H9 (cell line): Measurements from ENCODE around the gene CYB5RL. TPM values are rescaled to one million over a fixed set of nuclear protein-coding genes. Genes with fewer than 3 reads are reported as not detected.

Experiments used
- DNase-seq: peaks from one replicate; pipeline ENCODE4 v3.0.0-alpha.2; 2017
- H2AFZ ChIP-seq: one replicate; pipeline ENCODE4 v1.6.1; 2013; ENCODE audit warnings: mild to moderate bottlenecking, low read length, control low read depth, moderate library complexity
- H2AK5ac ChIP-seq: 2 replicates; pipeline ENCODE4 v1.6.1; 2013; ENCODE audit warnings: low read length, control low read depth, mixed read lengths; ENCODE audit not compliant: insufficient read length
- H2BK120ac ChIP-seq: one replicate; pipeline ENCODE4 v1.6.1; 2013; ENCODE audit warnings: low read depth, mild to moderate bottlenecking, low read length, control low read depth, inconsistent platforms; ENCODE audit not compliant: poor library complexity, severe bottlenecking
- H2BK12ac ChIP-seq: 2 replicates; pipeline ENCODE4 v1.6.1; 2013; ENCODE audit warnings: low read length, control low read depth, mixed read lengths, low read depth; ENCODE audit not compliant: insufficient read length
- H2BK15ac ChIP-seq: 2 replicates; pipeline ENCODE4 v1.6.1; 2013; ENCODE audit warnings: low read depth, low read length, control low read depth
- H2BK20ac ChIP-seq: one replicate; pipeline ENCODE4 v1.6.1; 2013; ENCODE audit warnings: low read depth, mild to moderate bottlenecking, low read length, control low read depth, inconsistent platforms; ENCODE audit not compliant: poor library complexity, severe bottlenecking
- H2BK5ac ChIP-seq: 2 replicates; pipeline ENCODE4 v1.6.1; 2013; ENCODE audit warnings: low read length, control low read depth, mixed read lengths; ENCODE audit not compliant: insufficient read length
- H3K14ac ChIP-seq: 2 replicates; pipeline ENCODE4 v1.6.1; 2013; ENCODE audit warnings: low read length, control low read depth; ENCODE audit not compliant: insufficient read depth
- H3K18ac ChIP-seq: 2 replicates; pipeline ENCODE4 v1.6.1; 2013; ENCODE audit warnings: low read depth, mild to moderate bottlenecking, mixed read lengths, low read length, control low read depth; ENCODE audit not compliant: insufficient read length
- H3K23ac ChIP-seq: 2 replicates; pipeline ENCODE4 v1.6.1; 2013; ENCODE audit warnings: low read length, control low read depth, mixed read lengths, low read depth; ENCODE audit not compliant: insufficient read length
- H3K23me2 ChIP-seq: 2 replicates; pipeline ENCODE4 v1.6.1; 2013; ENCODE audit warnings: low read depth, mild to moderate bottlenecking, mixed read lengths, low read length, control low read depth; ENCODE audit not compliant: insufficient read length, poor library complexity, severe bottlenecking
- H3K27ac ChIP-seq: 2 replicates; pipeline ENCODE4 v1.5.1; 2013; ENCODE audit warnings: low read length, control low read depth, mixed read lengths, low read depth; ENCODE audit not compliant: insufficient read length
- H3K27me3 ChIP-seq: 2 replicates; pipeline ENCODE4 v1.6.1; 2013; ENCODE audit warnings: low read length, control low read depth, inconsistent platforms; ENCODE audit not compliant: insufficient read depth
- H3K4ac ChIP-seq: 2 replicates; pipeline ENCODE4 v1.6.1; 2013; ENCODE audit warnings: low read depth, mild to moderate bottlenecking, control low read depth, inconsistent platforms, low read length, moderate library complexity
- H3K4me1 ChIP-seq: 2 replicates; pipeline ENCODE4 v1.6.1; 2013; ENCODE audit warnings: low read length, control low read depth, inconsistent platforms; ENCODE audit not compliant: insufficient read depth
- H3K4me2 ChIP-seq: 2 replicates; pipeline ENCODE4 v1.6.1; 2013; ENCODE audit warnings: low read length, control low read depth, mixed read lengths; ENCODE audit not compliant: insufficient read length, insufficient read depth
- H3K56ac ChIP-seq: 2 replicates; pipeline ENCODE4 v1.6.1; 2013; ENCODE audit warnings: low read depth, mild to moderate bottlenecking, mixed read lengths, low read length, control low read depth; ENCODE audit not compliant: insufficient read length
- H3K79me1 ChIP-seq: 2 replicates; pipeline ENCODE4 v1.6.1; 2013; ENCODE audit warnings: low read depth, mild to moderate bottlenecking, moderate library complexity, low read length, control low read depth, inconsistent platforms; ENCODE audit not compliant: insufficient read depth, poor library complexity, severe bottlenecking
- H3K79me2 ChIP-seq: 2 replicates; pipeline ENCODE4 v1.6.1; 2013; ENCODE audit warnings: low read length, control low read depth, inconsistent platforms; ENCODE audit not compliant: insufficient read depth
- H3K9ac ChIP-seq: 2 replicates; pipeline ENCODE4 v1.6.1; 2013; ENCODE audit warnings: low read length, control low read depth, mixed read lengths; ENCODE audit not compliant: insufficient read length; ENCODE audit errors: extremely low read depth
- H3K9me3 ChIP-seq: one replicate; pipeline ENCODE4 v1.6.1; 2013; ENCODE audit warnings: low read depth, low read length, inconsistent platforms; ENCODE audit not compliant: control insufficient read depth
- H3T11ph ChIP-seq: one replicate; pipeline ENCODE4 v1.6.1; 2013; ENCODE audit warnings: mild to moderate bottlenecking, low read length, control low read depth, inconsistent platforms
- H4K20me1 ChIP-seq: one replicate; pipeline ENCODE4 v1.6.1; 2013; ENCODE audit not compliant: control insufficient read depth, insufficient read length, insufficient read depth
- H4K5ac ChIP-seq: 2 replicates; pipeline ENCODE4 v1.6.1; 2013; ENCODE audit warnings: low read depth, mild to moderate bottlenecking, mixed read lengths, low read length, control low read depth; ENCODE audit not compliant: insufficient read length
- H4K8ac ChIP-seq: replicated peaks from 2 replicates; pipeline ENCODE4 v1.6.1; 2013; ENCODE audit warnings: low read length, control low read depth, mixed read lengths, low read depth; ENCODE audit not compliant: insufficient read length
- H4K91ac ChIP-seq: 2 replicates; pipeline ENCODE4 v1.6.1; 2013; ENCODE audit warnings: low read depth, mild to moderate bottlenecking, moderate library complexity, mixed read lengths, low read length, control low read depth; ENCODE audit not compliant: insufficient read length
- H3K27ac Mint-ChIP-seq, 3 experiments: 2 replicates in 2 of 3; 3 replicates in 1 of 3; pipeline ENCODE4 v1.8.0; 2020 to 2021; ENCODE audit warnings: mixed read lengths in 3 of 3, mild to moderate bottlenecking in 1 of 3, moderate library complexity in 1 of 3
- H3K27me3 Mint-ChIP-seq: 2 replicates; pipeline ENCODE4 v1.8.0; 2021; ENCODE audit warnings: low read depth, mild to moderate bottlenecking, moderate library complexity, mixed read lengths
- H3K36me3 Mint-ChIP-seq, 3 experiments: 2 replicates in 2 of 3; 3 replicates in 1 of 3; pipeline ENCODE4 v1.8.0; 2020 to 2021; ENCODE audit warnings: low read depth in 3 of 3, mixed read lengths in 3 of 3; ENCODE audit not compliant: insufficient read depth in 1 of 3
- H3K4me1 Mint-ChIP-seq, 2 experiments: 2 replicates each; pipeline ENCODE4 v1.8.0; 2020; ENCODE audit warnings: mixed read lengths in 2 of 2
- H3K4me3 Mint-ChIP-seq, 2 experiments: 2 replicates in 1 of 2; 3 replicates in 1 of 2; pipeline ENCODE4 v1.8.0; 2020 to 2021; ENCODE audit warnings: mild to moderate bottlenecking in 2 of 2, mixed read lengths in 2 of 2, moderate library complexity in 1 of 2
- H3K9me3 Mint-ChIP-seq, 2 experiments: 2 replicates in 1 of 2; 3 replicates in 1 of 2; pipeline ENCODE4 v1.8.0; 2020; ENCODE audit warnings: mild to moderate bottlenecking in 2 of 2, mixed read lengths in 2 of 2, moderate library complexity in 1 of 2
- WGBS: extraction: QIAGEN DNeasy Blood & Tissue Kit; methylation state at CpG from one replicate; pipeline ENCODE4 v1.1.7; 2013; ENCODE audit warnings: missing lambda C conversion rate, low lambda C conversion rate, mixed read lengths; ENCODE audit not compliant: insufficient read length; ENCODE audit errors: extremely low coverage; 5-methylcytosine and 5-hydroxymethylcytosine counted together
- total RNA-seq: library from RNA; stranded (reverse); gene quantifications from 2 replicates; pipeline ENCODE4 v1.2.1, GENCODE V29; 2021
- TF ChIP-seq, protein P1 (sequence below): fragments of 200-600 bp; sonication (generic); conservative IDR thresholded peaks from 3 replicates; pipeline ENCODE4 v1.8.0; 2021; ENCODE audit warnings: antibody characterized with exemption, mild to moderate bottlenecking

Gene CYB5RL
- total RNA-seq, 1 experiment from 2014 or later = 12.6 TPM

DNA sequence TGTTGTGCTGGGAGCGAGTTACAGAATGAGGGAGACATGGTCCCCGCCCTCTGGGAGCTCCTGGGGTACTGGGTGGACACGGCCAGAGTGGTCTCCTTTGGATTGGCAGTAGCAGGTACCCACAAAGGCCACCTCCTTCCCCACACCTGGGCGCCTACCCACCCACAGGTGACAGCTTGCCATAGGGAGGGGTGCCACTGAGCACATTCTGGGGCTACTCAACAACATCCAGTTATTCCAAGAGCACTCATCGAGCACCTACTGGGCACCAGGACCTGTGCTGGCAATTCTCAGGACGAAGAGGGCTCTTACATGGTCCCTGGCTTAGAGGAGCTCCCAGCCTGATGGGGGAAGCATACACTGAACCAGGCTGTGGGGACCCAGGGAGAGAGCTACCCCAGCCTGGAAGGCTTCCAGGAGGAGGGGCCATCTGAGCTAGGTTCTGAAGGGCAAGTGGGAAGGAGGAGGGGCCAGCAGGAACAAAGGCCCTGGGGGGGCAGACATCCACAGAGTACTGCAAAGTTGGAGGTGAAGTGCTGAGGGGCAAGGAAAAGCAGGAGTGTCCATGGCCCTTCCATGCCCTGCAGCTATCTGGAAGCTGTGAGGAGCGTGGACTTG lies 22.1 kb upstream of the CYB5RL start:
- H3K18ac ChIP-seq = no peak overlapping the region
- H3T11ph ChIP-seq = no peak overlapping the region
- no peak overlapping the region for H2BK20ac ChIP-seq
- no peak overlapping the region for H2AFZ ChIP-seq
- no peak overlapping the region for H4K91ac ChIP-seq
- H3K9me3 ChIP-seq = no peaks in the 10 kb centered on the region
- no CpG with 5 or more reads among the region's 7 CpGs for WGBS
- no peak overlapping the region for H3K27ac ChIP-seq
- H3K4me1 Mint-ChIP-seq = peaks cover 22 to 33% of the 10 kb centered on the region in 2 experiments
- H4K5ac ChIP-seq = no peak overlapping the region
- H2AK5ac ChIP-seq = no peak overlapping the region
- H3K56ac ChIP-seq = no peak overlapping the region
- no peak overlapping the region for H2BK5ac ChIP-seq
- no peak overlapping the region for H3K4me3 Mint-ChIP-seq
- H3K79me1 ChIP-seq = no peaks in the 10 kb centered on the region
- H4K20me1 ChIP-seq = no peaks in the 10 kb centered on the region
- H3K9me3 Mint-ChIP-seq = no peaks in the 10 kb centered on the region
- H3K27ac Mint-ChIP-seq = peak overlapping the region; percentile 34 to 44 (median 42); a peak in 2 of 7 replicates
- H3K9ac ChIP-seq = no peak overlapping the region
- peaks cover 15 to 43% (median 36%) of the 10 kb centered on the region in 3 experiments; a peak in 6 of 7 replicates for H3K36me3 Mint-ChIP-seq
- H3K27me3 ChIP-seq = no peaks in the 10 kb centered on the region
- H3K23ac ChIP-seq = no peak overlapping the region
- no peaks in the 10 kb centered on the region for H3K23me2 ChIP-seq
- H3K4ac ChIP-seq = no peak overlapping the region
- no peaks in the 10 kb centered on the region for H3K79me2 ChIP-seq
- H2BK15ac ChIP-seq = no peak overlapping the region
- no peak for DNase-seq
- H2BK12ac ChIP-seq = no peak overlapping the region
- no peaks in the 10 kb centered on the region for H3K4me1 ChIP-seq
- H3K14ac ChIP-seq = no peak overlapping the region
- TF ChIP-seq, protein P1, sequence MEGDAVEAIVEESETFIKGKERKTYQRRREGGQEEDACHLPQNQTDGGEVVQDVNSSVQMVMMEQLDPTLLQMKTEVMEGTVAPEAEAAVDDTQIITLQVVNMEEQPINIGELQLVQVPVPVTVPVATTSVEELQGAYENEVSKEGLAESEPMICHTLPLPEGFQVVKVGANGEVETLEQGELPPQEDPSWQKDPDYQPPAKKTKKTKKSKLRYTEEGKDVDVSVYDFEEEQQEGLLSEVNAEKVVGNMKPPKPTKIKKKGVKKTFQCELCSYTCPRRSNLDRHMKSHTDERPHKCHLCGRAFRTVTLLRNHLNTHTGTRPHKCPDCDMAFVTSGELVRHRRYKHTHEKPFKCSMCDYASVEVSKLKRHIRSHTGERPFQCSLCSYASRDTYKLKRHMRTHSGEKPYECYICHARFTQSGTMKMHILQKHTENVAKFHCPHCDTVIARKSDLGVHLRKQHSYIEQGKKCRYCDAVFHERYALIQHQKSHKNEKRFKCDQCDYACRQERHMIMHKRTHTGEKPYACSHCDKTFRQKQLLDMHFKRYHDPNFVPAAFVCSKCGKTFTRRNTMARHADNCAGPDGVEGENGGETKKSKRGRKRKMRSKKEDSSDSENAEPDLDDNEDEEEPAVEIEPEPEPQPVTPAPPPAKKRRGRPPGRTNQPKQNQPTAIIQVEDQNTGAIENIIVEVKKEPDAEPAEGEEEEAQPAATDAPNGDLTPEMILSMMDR = no peak
- H4K8ac ChIP-seq = no peak overlapping the region
- H2BK120ac ChIP-seq = no peak overlapping the region
- H3K4me2 ChIP-seq = no peak overlapping the region
- H3K27me3 Mint-ChIP-seq = peaks cover 2% of the 10 kb centered on the region; the same call in 1 of the 2 replicates
